ENCODE measurements around the gene ZIK1. TPM values are rescaled to one million over a fixed set of nuclear protein-coding genes. Genes with fewer than 3 reads are reported as not detected.

The ZIK1 gene
- polyA plus RNA-seq, 1 experiment = 4.5 TPM

DNA sequence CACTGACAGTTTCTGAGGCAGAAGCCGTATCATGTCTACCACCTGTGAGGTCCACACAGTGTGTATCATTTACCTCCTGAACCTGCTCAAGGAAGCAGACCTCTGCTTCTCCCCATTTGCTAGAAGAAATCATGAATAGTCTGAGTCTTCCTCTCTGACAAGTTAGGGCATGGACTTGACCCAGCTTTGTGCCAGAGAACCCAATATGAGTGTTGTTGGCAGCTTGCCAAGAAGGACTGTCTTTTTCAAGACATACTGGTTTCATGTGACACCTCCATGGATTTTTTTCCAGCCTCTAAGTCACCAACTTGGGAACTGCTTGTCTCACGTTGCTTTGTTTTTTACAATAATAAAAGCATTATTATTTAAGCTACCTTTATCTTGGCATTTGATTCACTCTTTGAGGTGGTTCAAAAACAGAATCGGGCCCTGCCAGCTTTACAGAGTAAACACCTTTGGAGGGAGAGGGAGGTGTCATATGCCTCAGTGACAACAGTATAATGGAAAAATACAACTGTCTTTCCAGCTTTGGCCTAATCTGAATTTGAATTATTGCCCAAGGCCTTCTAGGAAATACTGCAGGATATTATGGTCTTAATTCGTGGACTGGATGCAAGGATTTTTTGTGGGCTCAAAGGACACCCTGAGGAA is 58.6 kb downstream of the ZIK1 start:
- no peaks in the 10 kb centered on the region for H3K27me3 ChIP-seq (ENCODE audit: control insufficient read depth, insufficient read depth, low read length)
- CTCF ChIA-PET = no interaction called here
- TF ChIP-seq, protein P1, sequence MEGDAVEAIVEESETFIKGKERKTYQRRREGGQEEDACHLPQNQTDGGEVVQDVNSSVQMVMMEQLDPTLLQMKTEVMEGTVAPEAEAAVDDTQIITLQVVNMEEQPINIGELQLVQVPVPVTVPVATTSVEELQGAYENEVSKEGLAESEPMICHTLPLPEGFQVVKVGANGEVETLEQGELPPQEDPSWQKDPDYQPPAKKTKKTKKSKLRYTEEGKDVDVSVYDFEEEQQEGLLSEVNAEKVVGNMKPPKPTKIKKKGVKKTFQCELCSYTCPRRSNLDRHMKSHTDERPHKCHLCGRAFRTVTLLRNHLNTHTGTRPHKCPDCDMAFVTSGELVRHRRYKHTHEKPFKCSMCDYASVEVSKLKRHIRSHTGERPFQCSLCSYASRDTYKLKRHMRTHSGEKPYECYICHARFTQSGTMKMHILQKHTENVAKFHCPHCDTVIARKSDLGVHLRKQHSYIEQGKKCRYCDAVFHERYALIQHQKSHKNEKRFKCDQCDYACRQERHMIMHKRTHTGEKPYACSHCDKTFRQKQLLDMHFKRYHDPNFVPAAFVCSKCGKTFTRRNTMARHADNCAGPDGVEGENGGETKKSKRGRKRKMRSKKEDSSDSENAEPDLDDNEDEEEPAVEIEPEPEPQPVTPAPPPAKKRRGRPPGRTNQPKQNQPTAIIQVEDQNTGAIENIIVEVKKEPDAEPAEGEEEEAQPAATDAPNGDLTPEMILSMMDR (IDR thresholded peaks at IDR 0.05; ENCODE audit: low read depth, low read length) = no peak
- DNase-seq (ENCODE audit: low read depth, low spot score) = no peak
- no peak overlapping the region for H3K4me3 ChIP-seq (ENCODE audit: low read depth, low read length)
- H3K27ac ChIP-seq (ENCODE audit: low read depth, low read length) = no peak overlapping the region
- POLR2A ChIA-PET = interaction anchor here (0.6 kb wide), 1 partner anchor 541 kb away, joined by 4 read pairs; the partner anchor contains the start of gene ZNF274
- peaks cover 33% of the 10 kb centered on the region; the same call in 1 of the 2 replicates for H3K9me3 ChIP-seq (ENCODE audit: control insufficient read depth, insufficient read depth, low read length)

Other genes with a start within 250 kb of the ZIK1 start
- gene ZNF304, start 232.9 kb upstream of the ZIK1 start, polyA plus RNA-seq (2011; rRNA removed) = 7.1 and 7.8 TPM in 2 replicates
- 16.5 and 19.6 TPM in 2 replicates for gene TRAPPC2B, start 220.6 kb upstream of the ZIK1 start, polyA plus RNA-seq (2011; rRNA removed)
- 3.3 and 3.7 TPM in 2 replicates for gene ZNF547, start 220.6 kb upstream of the ZIK1 start, polyA plus RNA-seq (2011; rRNA removed)
- gene ZNF548, start 194.3 kb upstream of the ZIK1 start, polyA plus RNA-seq (2011; rRNA removed) = 12.7 and 14.2 TPM in 2 replicates
- 5.7 and 6.4 TPM in 2 replicates for gene ZNF17, start 173.0 kb upstream of the ZIK1 start, polyA plus RNA-seq (2011; rRNA removed)
- gene ZNF749, start 148.8 kb upstream of the ZIK1 start, polyA plus RNA-seq (2011; rRNA removed) = 7.4 and 9.7 TPM in 2 replicates
- 0.11 and 0.21 TPM in 2 replicates for gene VN1R1, start 127.0 kb upstream of the ZIK1 start, polyA plus RNA-seq (2011; rRNA removed)
- gene ZNF772, start 106.6 kb upstream of the ZIK1 start, polyA plus RNA-seq (2011; rRNA removed) = 6.6 and 6.8 TPM in 2 replicates
- 8.7 and 11.1 TPM in 2 replicates for gene ZNF419, start 96.4 kb upstream of the ZIK1 start, polyA plus RNA-seq (2011; rRNA removed)
- gene ZNF773, start 84.2 kb upstream of the ZIK1 start, polyA plus RNA-seq (2011; rRNA removed) = 9.2 and 11.0 TPM in 2 replicates
- 5.0 and 5.8 TPM in 2 replicates for gene ZNF549, start 56.8 kb upstream of the ZIK1 start, polyA plus RNA-seq (2011; rRNA removed)
- 6.8 and 8.2 TPM in 2 replicates for gene ZNF550, start 24.3 kb upstream of the ZIK1 start, polyA plus RNA-seq (2011; rRNA removed)
- 4.4 and 4.8 TPM in 2 replicates for gene ZNF416, start 5.2 kb upstream of the ZIK1 start, polyA plus RNA-seq (2011; rRNA removed)
- gene ZNF530, start 15.7 kb downstream of the ZIK1 start, polyA plus RNA-seq (2011; rRNA removed) = 1.3 and 1.5 TPM in 2 replicates
- gene ZNF134, start 30.1 kb downstream of the ZIK1 start, polyA plus RNA-seq (2011; rRNA removed) = 10.7 and 10.9 TPM in 2 replicates
- gene ZNF211, start 49.0 kb downstream of the ZIK1 start, polyA plus RNA-seq (2011; rRNA removed) = 12.0 and 14.4 TPM in 2 replicates
- not detected in 2 replicates for gene ZSCAN4, start 84.8 kb downstream of the ZIK1 start, polyA plus RNA-seq (2011; rRNA removed)
- 3.7 TPM in 2 replicates for gene ZNF551, start 97.8 kb downstream of the ZIK1 start, polyA plus RNA-seq (2011; rRNA removed)
- gene ZNF154, start 125.1 kb downstream of the ZIK1 start, polyA plus RNA-seq (2011; rRNA removed) = 7.7 and 8.1 TPM in 2 replicates
- gene ZNF671, start 143.5 kb downstream of the ZIK1 start, polyA plus RNA-seq (2011; rRNA removed) = 7.2 and 7.8 TPM in 2 replicates
- 9.7 and 10.5 TPM in 2 replicates for gene ZNF776, start 162.7 kb downstream of the ZIK1 start, polyA plus RNA-seq (2011; rRNA removed)
- gene ZNF586, start 185.5 kb downstream of the ZIK1 start, polyA plus RNA-seq (2011; rRNA removed) = 7.5 and 9.8 TPM in 2 replicates
- 2.8 and 2.9 TPM in 2 replicates for gene ZNF552, start 230.8 kb downstream of the ZIK1 start, polyA plus RNA-seq (2011; rRNA removed)
- 5.7 TPM in 2 replicates for gene ZNF587B, start 246.2 kb downstream of the ZIK1 start, polyA plus RNA-seq (2011; rRNA removed)